GM19397 (cell line): ENCODE results near the gene GALNT2.

Experiments
- ATAC-seq: cut with Tn5 transposase; IDR thresholded peaks from one replicate; pipeline ENCODE4 v1.9.1; 2021; ENCODE audit warnings: mild to moderate bottlenecking, moderate library complexity; ENCODE audit not compliant: unreplicated experiment

GALNT2 gene

DNA sequence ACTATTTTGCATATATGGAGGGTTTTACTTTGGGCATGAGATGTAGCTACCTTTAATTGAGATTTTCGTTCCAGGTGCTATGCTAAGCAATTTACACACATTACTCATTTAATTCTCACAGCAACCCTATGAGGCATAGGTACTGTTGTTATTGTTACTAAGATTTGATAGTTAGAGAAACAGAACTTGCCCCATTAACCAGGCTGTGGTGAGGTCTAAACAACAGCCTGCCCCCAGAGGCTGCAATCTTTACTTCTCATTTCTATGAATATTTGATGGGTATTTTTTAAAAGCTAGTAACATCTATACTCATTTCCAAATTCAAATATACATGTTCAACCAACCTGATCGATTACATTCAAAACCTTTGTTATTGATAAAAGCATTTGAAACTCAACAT is 155.6 kb downstream of the GALNT2 start:
- ATAC-seq: no peak

DNA sequence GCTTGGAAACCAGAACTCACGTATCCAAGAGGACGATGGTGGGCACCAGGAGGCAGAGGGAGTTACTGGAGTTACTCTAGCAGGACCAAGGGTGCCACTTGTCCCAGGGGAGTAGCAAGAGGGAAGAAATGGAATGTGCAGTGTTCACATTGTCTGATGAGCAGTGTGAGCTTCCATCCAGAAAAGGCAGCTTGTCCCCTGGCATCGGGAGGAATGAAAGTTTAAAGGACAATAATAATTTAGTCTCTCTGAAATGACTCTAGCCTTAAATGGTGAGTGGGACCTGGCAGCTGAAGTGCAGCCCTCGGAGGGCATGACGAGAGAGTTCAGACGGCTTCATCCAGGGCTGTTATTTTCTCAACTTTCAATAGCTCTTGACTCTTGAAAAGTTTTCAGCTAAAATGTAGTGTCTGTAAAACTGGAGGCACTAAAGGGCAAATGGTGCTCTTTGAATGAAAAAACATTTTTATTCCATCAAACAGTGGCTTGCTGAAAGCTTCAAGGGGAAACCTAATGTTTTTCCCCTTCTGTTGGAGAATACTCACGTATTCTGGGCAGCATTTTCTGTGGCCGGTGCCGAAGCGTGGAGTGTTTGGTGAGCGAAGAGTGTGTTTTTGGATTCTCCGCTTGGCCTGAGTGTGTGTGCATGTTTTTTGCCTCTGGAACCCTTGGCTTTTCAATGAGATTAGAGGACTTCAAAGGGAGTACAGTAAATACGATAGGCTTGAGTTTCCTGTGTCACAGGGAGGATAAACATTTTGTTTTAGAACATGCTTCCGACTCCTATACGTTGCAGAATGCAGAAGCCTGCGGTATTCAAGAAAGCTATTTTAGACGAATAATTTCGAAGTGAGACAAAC is 157.3 kb downstream of the GALNT2 start:
- no peak for ATAC-seq

- ATAC-seq: no peak
Measured at GRCh38 chr1:230226007-230226800, 159.2 kb downstream of the GALNT2 start.

DNA sequence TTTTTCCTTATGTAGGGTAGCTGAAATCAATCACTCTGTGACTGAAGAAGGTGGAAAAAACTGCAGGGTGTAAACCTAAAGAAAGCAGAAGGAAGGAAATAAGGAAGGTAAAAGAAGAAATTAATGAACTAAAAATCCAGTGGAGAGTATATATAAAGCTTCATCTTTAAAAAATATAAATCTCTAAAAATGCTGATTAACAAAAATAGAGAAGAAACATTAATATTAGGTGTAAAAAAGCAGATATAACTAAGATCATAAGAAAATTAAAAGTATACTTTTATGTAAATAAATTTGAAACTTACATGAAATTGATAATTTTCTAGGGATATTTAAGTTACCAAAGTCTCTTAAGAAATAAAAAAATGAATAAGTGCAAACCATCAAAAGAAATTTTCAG is 159.8 kb downstream of the GALNT2 start:
- no peak for ATAC-seq

DNA sequence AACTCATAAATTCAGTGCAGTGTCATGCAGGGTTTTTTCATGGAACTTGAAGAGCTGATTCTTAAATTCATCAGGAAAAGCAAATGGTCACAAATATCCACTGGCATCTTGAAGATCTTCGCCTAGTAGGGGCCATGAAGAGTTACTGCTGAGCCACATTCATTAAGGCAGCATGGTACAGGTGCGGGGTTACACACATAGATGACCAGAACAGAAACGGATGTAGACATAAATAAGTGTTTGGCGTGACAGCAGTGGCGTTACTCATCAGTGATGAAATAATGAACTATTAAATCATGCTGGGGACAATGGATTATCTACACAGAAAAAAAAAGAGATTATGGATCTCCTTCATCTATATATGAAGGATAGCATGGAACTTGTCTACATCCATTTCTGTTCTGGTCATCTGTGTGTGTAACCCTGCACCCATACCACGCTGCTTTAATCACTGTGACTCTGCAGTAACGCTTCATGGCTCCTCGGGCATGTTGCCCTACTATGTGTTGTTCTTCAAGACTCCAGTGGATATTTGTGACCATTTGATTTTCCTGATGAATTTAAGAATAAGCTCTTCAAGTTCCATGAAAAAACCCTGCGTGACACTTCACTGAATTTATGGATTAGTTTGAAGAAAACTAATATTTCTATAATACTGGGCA is 161.3 kb downstream of the GALNT2 start:
- ATAC-seq: no peak

- no peak for ATAC-seq
Measured at GRCh38 chr1:230230273-230230672, 163.2 kb downstream of the GALNT2 start.

GRCh38 chr1:230230948-230231773 is 164.1 kb downstream of the GALNT2 start:
- ATAC-seq: no peak

GRCh38 chr1:230231774-230232145 is 164.7 kb downstream of the GALNT2 start:
- ATAC-seq: no peak

DNA sequence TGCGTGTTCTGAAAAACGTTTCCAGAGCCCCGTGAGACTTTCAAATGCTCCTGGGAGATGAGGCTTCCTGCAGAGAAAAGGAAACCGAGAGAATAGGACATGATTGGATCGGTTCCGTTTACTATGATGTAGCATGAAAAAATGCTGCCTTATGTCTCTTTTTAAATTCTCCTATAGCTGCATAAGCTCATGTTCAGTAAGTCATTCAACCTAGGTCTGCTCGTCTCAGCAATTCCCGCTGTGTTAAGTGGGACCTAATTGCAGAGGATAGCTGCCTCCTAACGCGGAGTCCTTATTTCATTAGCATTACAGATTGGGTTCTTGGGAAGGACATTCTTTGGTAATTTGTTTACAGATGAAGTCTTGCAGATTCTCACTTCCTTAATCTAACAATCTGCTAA is 165.3 kb downstream of the GALNT2 start:
- ATAC-seq: no peak

GRCh38 chr1:230233786-230234185 is 166.7 kb downstream of the GALNT2 start:
- no peak for ATAC-seq

DNA sequence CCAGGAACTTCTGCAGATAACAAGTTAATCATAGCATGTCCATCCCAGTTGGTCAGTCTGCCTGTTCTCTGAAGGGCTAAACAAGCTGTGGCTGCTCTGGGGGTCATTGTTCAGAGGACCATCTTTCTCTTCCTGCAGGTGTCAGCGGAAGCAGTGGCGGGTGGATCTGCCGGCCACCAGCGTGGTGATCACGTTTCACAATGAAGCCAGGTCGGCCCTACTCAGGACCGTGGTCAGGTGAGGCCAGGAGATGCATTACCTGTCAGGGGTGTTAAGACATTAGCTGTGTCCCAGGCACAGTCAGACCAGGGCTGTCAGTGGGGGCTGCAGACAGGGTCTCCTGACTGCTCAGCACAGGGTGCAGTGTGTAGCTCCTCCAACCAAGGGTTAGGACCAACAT is 168.8 kb downstream of the GALNT2 start:
- no peak for ATAC-seq

GRCh38 chr1:230236301-230237008 is 169.4 kb downstream of the GALNT2 start:
- ATAC-seq: no peak

DNA sequence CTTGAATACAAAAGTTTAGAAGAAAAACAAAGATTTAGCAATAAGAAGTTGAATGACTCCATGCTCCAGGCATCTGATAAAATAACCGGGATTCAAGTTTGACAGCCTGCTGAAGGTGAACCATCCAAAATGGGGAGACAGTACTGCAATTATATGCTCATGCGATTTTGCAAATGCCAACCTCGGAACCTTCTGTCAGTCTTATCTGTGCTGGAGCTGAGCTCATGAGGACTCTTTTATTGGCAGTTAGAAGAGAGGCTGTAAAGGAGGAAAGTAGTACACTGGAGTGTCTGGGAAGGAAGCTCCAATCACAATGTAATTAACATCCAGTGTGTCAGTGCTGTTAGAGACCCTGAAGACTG is 170.0 kb downstream of the GALNT2 start:
- no peak for ATAC-seq

DNA sequence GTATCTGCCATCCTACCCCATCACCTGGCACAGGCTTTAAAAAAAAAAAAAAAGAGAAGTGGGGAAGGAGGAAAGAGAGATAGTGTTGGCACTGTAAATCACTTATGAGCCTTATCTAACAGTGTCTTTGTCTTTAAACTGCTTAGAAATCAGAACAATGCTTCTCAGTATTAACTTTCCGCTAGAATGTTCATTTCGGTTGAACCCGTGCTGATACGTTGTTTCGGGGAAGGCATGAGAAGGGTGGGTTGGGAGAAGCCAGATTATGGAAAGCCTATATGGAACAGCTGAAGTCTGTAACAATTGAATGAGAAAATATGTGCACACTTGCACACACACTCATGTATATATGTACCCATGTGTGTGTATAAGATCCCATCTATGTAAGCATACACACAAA is 170.8 kb downstream of the GALNT2 start:
- ATAC-seq: no peak

DNA sequence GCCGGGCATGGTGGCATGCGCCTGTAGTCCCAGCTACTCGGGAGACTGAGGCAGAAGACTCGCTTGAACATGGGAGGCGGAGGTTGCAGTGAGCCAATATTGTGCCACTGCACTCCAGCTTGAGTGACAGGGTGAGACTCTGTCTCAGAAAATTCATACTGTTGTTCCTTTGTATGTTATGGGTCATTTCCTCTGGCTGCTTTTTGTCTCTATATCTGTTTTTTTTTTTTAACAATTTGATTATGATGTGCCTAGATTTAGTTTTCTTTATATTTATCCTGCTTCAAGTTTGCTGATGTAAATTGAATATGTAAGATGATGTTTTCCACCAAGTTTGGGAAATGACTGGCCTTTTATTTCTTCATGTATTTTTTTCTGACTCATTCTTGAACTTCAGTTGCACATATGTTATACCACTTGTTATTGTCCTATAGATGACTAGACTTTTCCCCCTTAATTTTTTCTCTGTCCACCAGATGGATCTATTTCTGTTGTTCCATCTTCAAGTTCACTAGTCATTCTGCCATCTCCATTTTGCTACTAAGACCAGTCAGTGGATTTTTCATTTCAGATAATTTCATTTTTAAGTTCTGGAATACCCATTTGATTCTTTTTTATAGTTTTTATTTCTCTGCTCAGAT is 173.5 kb downstream of the GALNT2 start:
- no peak for ATAC-seq

GRCh38 chr1:230242326-230242725 is 175.3 kb downstream of the GALNT2 start:
- ATAC-seq: no peak

GRCh38 chr1:230243146-230243545 is 176.1 kb downstream of the GALNT2 start:
- ATAC-seq: no peak

- no peak for ATAC-seq
Measured at GRCh38 chr1:230243583-230244353, 176.7 kb downstream of the GALNT2 start.

- no peak for ATAC-seq
Measured at GRCh38 chr1:230246551-230246950, 179.5 kb downstream of the GALNT2 start.
